D341Med (cell line): ENCODE results near the gene WDR86.
A peak's percentile ranks its signal among the peaks of the same experiment; 100 is the strongest.

ENCODE experiments used
- DNase-seq: peaks from one replicate; pipeline ENCODE4 v3.0.0; 2012; ENCODE audit warnings: low spot score

WDR86 gene, protein sequence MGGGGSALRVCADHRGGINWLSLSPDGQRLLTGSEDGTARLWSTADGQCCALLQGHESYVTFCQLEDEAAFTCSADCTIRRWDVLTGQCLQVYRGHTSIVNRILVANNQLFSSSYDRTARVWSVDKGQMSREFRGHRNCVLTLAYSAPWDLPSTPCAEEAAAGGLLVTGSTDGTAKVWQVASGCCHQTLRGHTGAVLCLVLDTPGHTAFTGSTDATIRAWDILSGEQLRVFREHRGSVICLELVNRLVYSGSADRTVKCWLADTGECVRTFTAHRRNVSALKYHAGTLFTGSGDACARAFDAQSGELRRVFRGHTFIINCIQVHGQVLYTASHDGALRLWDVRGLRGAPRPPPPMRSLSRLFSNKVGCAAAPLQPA

DNA sequence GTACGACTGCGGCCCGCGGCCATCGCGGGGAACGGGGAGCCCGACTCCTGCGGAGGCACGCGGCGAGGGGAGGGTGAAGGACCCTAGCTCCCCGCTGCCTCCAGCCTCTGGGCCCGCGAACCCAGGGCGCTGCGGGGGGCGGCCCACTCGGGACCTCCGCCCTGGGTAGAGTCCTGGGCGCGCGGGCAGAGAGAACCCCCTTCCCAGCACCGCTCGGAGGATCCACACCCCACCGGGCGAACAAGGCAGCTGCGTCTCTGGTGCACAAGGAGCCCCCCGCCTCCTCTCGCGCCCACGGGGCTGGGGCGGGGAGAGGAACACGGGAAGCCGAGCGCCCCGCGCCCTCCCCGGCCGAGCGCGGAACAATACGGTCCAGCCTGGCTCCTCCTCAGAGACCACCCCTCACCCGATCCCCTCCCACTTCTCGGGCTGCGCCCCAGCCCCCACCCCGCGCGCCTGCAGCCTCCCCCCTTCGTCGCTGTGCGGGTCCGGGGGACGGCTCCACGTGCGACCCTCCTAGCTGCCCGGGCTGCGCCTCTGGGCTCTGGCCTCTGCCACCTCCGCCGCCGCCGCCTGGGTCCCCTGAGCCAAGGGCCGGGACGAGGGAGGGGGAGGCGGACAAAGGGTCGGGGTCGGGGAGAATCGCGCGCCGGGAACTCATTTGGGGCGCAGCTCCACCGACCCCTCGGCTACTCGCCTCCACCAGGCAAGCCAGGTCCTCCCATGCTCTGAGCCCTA, at the start of gene WDR86:
WDR86 (minus strand) TSS at position 372 of the 738 bp plus-strand sequence. CDS start 449 bp downstream, outside the sequence.
- no peak for DNase-seq

DNA sequence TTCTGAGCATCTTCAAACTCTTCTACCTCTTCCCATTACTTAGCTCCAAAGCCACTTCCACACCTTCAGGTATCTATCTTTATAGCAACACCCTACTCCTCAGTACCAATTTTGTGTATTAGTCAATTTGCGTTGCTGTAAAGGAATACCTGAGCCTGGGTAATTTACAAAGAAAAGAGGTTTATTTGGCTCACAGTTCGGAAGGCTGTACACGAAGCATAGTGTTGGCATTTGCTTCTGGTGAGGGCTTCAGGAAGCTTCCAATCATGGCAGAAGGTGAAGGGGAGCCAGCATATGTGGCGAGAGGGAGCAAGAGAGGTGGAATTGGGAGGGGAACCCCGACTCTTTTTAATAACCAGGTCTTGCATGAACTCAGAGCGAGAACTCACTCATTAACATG, 47.7 kb upstream of the WDR86 start:
- no peak for DNase-seq

DNA sequence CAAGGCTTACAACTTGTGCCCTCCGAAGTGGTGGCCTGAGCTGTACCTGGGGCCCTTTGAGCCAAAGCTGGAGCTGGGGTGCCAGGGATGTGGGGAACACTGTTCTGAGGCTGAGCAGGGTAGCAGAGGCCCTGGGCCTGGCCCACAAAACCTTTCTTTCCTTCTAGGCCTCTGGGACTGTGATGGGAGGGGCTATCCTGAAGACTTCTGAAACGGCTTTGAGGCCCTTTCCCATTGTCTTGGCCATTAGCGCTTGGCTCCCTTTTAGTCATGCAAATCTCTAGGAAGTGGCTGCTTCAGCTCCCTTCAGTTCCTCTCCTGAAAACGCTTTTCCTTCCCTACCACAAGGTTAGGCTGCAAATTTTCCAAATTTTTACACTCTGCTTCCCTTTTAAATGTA, 46.9 kb upstream of the WDR86 start:
- DNase-seq: no peak

DNA sequence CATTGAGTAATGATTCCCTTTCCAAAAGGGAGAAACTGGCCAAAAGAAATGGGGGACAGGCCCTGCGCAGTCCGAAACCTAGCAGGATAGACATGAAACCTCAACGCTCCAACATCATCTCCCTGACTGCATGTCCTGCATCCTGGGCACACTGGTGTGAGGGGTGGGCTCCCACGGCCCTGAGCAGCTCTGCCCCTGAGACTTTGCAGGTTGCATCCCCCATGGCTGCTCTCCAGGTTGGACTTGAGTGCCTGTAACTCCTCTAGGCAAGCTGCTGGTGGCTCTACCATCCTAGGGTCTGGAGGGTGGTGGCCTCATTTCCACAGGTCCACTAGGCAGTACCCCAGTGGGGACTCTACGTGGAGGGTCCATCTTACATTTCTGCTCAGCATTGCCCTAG, 46.4 kb upstream of the WDR86 start:
- DNase-seq: no peak

DNA sequence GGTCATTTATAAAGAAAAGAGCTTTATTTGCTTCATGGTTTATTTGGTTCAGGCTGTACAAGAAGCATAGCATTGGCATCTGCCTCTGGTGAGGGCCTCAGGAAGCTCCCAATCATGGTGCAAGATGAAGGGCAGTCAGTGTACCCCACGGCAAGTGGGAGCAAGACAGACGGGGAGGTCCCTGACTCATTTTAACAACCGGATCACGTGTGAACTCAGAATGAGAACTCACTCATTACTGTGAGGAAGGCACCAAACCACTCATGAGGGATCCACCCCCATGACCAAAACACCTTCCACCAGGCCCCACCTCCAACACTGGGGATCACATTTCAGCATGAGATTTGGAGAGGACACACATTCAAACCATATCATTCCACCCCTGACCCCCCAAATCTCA, 45.9 kb upstream of the WDR86 start:
- DNase-seq: no peak

DNA sequence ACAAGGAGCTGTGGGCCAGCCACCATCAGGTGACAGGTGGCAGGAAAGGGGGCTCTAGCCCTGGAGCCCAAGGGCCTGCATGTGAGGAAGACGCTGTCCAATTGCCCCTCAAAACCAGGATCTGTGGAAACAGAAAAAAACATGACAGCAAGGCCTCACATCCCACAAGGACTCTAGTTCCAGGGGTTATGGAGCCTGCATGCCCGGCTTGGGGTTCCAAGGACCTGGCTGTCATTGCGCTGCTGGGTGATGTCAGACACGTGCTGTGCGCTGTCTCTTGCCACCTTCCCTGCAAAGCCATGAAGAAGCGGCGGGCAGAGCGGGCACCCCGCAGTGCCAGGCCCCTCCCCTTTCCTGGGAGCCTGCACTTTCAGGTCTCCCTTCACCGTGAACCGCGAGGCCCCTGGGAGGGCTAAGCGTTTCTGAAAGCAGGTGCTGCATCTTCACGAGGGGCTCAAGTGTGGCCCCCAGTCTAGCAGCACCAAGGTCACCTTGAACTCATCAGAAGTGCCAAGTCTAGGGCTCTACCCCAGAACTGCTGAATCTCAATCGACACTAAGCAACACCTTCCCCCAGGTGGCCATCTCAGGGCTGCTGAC, 45.2 kb upstream of the WDR86 start:
- DNase-seq: no peak

DNA sequence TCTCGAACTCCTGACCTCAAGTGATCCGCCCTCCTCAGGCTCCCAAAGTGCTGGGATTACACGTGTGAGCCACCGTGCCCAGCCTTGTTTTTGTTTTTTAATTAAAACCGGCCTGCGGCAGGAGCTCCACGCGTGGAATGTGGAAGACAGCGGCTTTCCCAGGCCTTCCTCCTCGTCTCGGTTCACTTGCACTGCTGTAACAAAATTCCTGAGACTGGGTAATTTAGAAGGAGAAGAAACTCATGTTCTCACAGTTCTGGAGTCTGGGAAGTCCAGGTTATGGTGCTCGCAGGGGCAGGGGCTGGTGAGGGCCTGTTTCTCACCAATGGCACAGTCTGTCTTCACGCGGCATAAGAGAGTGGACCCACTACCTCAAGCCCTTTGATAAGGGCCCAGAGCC, 44.5 kb upstream of the WDR86 start:
- no peak for DNase-seq

DNA sequence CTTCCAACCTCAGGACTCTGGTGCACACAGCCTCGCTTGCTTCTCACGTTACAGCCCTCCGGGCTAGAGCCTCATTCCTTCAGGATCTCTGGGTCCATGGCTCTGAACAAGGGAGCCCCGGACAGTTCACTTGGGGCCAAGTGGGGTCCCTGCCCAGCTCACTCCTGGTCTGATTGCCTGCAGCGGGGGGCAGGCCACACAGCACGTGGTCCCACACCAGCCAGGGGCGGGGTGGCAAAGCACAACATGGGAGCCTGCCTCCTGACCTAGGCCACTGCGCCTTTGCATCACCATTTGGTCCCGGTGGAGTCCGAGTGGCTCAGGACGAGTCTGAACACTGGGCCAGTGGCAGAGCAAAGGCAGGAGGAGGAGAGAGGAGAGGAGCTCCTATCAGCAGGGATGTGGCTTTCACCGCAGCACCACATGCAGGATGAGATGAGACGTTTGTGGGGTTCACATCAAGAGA, 43.5 kb upstream of the WDR86 start:
- DNase-seq: no peak

DNA sequence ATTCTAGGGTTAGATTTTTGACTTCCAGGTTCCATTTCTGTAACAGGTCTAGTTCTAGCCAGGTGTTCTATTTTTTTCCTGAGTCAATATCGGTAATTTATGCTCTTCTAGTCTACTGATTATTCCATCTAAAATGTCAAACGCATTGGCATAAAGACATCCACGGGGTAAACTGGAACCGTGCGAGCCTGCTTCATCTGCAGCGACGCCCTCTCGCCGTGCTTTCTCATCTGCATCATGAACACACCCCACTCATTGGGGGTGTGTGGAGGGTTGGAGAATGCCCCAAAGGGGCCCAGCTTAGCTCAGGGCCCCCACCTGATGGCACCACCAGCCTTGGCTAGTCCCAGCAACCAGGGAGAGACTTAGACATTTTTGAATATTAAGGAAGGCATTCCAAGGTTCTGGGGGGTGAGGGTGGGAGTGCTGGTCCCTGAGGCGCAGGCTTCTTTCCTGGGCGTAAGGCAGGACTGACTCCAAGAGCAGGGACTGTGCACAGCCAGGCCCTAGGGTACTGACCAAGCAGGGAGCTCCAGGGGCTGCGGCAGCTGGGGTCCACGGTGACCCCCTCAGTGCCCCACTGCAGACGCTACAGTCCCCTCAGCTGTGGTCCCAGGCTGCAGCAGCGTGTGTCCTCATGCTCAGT, 43.0 kb upstream of the WDR86 start:
- DNase-seq: no peak

DNA sequence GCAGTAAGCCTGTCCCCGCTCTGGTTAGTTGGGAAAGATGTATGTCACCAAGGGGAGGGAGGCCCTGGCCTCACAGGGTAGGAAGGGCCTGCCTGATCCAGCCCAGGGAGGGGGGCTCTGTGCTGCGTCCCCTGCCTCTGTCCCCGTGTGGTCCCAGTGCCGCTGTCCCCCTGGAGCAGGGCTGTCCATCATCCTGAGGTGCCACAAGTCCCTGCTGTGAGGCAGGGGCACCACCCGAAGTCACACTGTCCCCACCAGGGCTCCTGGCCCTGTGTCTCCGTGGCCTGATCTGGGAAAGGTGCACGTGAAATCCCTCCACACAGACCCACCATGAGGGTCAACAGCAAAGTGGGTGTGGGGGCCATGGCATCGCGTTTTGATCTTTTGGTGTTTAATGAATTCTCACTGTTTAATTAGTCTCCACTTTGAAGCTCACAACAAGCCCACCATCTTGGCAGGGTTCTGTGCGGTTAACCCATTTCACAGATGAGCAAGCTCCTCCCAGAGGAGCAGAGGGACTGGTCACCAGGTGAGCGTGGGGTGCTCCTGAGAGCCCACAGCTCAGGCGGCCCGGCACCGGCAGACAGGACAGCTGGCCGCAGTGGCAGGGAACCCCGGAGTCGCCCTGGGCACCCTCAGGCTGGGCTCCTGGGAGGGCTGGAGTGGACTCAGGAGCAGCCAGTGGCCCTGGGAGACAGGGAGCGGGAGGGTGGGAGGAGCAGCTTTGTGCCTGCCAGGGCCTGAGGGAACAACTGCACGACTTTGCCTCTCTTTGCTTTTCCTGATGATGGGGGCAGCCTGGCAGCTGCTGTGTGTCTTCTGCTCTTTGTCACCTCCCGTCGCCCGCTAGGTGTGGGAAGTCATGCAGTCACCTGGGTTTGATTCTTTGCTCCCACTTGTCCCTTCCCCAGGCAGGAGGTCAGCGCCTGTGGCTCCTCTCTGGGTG, 42.1 kb upstream of the WDR86 start:
- no peak for DNase-seq

DNA sequence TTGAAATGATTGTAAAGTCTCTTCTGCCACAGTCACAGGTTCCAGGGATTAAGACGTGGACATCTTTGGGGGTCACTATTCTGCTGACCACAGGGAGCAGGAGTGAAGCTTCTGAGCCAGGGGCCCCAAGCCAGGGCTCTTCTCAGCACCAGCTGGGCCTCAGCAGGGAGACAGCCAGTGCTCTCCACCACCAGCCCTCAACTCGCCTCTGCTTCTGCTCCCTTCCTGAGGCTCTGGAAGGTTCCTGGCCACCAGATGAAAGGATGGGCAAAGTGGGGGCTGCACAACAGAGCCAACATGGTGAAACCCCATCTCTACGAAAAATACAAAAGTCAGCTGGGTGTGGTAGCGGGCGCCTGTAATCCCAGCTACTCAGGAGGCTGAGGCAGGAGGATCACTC, 41.3 kb upstream of the WDR86 start:
- DNase-seq: no peak

DNA sequence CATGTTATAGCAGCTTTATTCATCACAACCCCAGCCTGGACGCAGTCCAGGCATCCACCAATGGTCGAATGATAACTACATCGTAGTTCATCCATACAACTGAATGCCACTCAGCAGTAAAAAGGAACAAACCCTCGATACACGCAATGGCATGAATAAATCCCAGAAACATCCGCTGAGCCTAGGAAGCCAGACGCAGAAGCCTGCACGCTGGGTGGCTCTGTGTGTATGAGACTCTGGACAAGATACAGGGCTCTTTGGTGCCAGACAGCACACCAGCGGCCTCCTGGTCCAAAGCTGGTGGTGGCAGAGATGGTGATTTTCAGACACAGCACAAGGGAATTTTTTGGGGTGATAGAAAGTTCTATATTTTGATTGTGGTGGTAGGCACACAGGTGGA, 40.2 kb upstream of the WDR86 start:
- DNase-seq: no peak

DNA sequence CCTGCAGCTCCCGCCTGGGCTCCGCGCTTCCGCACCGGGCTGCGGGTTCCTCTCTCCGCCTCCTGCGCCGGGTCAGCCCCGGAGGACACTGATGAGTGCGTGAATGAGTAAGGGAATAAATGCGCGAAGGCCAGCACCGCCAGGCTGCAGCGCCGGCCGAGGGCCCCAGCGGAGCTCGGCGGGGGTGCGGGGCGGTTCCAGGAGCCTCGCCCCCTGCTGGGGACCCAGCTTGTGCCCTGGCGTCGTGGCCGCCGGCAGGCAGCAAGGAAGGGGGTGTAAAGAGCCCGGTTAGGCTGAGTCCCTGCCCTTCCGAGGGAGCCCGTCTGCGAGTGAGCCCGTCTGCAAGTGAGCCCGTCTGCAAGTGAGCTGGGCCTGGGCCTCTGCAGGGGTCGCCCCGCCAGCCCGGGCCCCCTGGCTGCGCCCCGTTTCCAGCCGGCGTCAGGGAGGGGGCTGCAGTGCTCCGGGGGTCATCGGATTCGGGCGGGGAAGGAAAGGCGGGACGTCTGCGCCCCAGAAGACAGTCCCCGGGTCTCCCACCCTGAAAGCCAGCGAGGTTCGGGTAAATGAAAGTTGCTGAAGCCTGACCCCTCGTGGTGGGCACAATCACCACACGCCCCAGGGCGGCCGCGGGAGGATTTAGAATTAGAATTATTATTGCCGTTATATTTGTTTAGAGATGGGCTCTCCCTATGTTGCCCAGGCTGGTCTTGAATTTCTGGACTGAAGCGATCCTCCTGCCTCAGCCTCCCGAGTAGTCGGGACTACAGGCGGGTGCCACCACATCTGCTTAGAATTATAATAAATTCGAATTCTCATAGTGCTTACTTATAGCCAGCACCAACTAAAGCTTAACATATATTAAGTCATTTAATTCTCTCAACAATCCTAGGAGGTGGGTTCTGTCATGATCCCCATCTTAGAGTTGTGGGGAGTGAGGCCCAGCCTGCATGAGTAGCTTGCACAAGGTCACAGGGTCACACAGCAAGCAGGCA, 38.7 kb upstream of the WDR86 start:
- peak; percentile 92 for DNase-seq

DNA sequence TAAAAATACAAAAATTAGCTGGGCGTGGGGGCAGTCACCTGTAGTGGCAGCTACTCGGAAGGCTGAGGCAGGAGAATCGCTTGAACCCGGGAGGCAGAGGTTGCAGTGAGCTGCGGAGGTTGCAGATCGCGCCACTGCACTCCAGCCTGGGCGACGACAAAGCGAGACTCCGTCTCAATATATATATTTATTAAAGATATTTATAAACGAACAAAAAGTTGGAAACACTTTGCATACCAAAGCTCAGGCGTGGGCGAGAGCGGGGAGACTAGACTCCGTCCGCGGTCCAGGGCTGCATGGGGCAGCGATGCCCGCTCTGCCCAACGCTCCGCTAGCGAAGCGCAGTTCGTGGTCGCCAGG, 38.0 kb upstream of the WDR86 start:
- DNase-seq: no peak

DNA sequence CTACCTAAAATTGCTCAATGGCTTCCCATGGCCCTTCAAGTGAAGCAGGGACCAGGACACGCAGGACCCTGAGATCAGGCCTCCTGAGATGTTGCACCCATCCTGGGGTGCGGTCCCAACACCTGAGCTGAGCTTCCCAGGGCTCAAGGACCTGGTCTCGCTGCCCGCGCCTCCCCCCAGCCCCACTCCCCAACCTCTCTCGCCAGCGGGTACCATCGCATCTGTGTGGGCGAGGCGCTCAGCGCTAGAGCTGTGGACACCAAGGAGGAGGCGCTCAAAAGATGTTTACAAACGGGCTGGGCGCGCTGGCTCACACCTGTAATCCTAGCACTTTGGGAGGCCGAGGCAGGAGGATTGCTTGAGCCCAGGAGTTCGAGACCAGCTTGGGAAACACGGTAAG, 37.5 kb upstream of the WDR86 start:
- no peak for DNase-seq

DNA sequence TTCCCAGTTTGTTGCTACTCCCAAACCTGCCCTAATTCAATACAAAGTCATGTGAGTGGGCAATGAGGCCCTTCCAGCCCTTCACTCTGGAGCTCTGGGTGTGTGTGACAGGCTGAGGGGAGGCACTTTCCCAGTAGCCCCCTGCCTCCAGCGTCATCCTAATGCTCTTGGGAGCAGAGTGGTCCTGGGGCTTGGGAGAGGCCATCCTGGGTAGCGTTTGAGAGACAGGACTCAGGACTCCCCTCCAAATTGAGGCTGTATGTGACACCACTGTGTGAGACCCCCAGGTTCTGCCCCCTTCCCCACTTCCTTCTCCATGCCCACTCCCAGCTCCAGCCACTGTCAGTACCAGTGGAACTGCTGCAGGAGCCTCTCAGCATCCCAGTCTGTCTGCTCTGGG, 36.6 kb upstream of the WDR86 start:
- DNase-seq: no peak

DNA sequence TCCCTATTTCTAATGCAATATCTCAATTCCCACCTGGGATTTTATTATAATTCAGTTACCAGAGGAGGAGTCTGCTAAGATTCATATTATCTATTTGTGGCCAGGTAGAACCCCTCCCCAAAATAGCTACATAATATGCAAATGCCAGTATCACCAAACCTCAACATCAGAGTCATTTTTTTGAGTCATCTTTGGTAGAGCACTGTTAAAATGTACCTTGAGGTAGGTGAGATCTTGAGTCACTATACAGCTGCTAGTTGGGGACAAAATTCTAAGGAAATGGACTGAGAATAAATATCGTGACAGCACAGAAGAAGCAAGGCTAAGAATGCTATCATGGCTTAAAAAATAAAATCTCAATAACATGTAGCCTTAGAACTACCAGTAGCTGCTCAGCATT, 34.8 kb upstream of the WDR86 start:
- DNase-seq: no peak

DNA sequence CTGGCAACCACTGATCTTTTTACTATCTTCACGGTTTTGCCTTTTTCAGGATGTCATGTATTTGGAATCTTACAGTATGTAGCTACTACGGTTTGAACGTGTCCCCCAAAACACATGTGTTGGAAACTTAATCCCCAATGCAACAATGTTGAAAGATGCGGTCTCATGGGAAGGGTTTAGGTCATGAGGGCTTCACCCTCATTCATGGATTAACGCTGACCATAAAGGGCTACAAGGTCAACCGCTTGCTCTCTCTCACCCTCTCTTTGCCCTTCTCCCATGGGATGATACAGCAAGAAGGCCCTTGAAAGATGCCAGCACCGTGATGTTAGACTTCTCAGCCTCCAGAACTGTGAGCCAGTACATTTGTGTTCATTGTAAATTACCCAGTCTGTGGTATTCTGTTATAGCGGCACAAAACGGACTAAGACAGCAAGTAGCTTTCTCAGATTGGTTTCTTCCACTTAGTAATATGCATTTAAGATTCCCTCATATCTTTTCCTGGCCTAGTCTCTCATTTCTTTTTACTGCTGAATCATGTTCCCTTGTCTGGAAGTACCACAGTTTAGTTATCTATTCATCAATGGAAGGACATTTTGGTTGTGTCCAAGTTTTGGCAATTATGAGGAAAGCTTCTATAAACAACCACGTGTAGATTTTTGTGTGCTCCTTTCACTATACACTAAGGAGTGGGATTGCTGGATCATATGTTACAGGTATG, 33.1 kb upstream of the WDR86 start:
- DNase-seq: no peak

DNA sequence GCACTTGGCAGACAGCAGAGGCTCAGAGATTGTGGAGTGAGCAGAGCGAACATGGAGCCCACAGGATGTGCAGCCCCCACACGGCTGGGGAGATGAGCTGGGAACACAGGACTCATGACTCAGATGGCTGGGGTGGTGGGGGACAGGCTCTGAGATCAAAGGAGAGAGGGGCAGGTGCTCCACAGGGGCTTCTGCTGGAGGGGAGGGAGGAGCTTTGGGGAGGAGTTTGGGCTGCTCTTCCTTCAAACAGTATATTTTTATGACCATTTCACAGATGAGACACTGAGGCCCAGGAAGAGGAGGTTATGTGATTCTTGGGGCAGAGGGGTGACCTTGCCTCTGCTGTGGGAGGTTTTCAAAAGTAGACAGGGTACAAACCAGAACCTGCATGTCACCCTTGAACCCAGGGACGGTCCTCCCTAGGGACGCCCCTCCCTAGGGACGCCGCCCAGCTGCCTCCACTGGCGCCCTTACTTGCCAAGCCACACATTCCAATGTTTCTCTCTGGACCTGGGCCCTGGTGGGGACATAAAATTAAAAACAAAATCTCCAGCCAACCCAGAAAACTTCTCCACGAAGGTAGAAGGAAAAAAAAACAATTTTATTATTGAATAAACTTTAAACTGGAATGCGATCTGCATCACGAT, 31.1 kb upstream of the WDR86 start:
- DNase-seq: no peak
